Smooth muscle cell (in vitro differentiated cells): ENCODE data around the gene CHRNB2. TPM values are rescaled to one million over a fixed set of nuclear protein-coding genes. Genes with fewer than 3 reads are reported as not detected.
A peak's percentile ranks its signal among the peaks of the same experiment; 100 is the strongest.

ENCODE experiments used
- DNase-seq: peaks from one replicate; lab custom pipeline; 2025; ENCODE audit not compliant: unreplicated experiment; lab: John Stamatoyannopoulos, UW
- H2AFZ ChIP-seq: fragments of 200-600 bp; sonication (generic); 2 replicates; pipeline ENCODE4 v1.6.0; 2016; ENCODE audit warnings: antibody characterized with exemption, low read depth, mild to moderate bottlenecking
- H3F3A ChIP-seq: fragments of 200-600 bp; sonication (generic); 2 replicates; pipeline ENCODE4 v1.6.0; 2017; ENCODE audit warnings: antibody characterized with exemption, low read depth
- H3K27ac ChIP-seq: fragments of 200-600 bp; sonication (generic); 2 replicates; pipeline ENCODE4 v1.5.1; 2016; ENCODE audit warnings: low read depth, mild to moderate bottlenecking
- H3K27me3 ChIP-seq: fragments of 200-600 bp; sonication (generic); 2 replicates; pipeline ENCODE4 v1.6.1; 2016; ENCODE audit warnings: low read depth, mild to moderate bottlenecking
- H3K36me3 ChIP-seq: fragments of 200-600 bp; sonication (generic); 2 replicates; pipeline ENCODE4 v1.5.1; 2016; ENCODE audit warnings: low read depth
- H3K4me1 ChIP-seq: fragments of 200-600 bp; sonication (generic); 2 replicates; pipeline ENCODE4 v1.5.1; 2016; ENCODE audit warnings: low read depth
- H3K4me2 ChIP-seq: fragments of 200-600 bp; sonication (generic); 2 replicates; pipeline ENCODE4 v1.6.0; 2016; ENCODE audit warnings: mild to moderate bottlenecking
- H3K4me3 ChIP-seq: fragments of 200-600 bp; sonication (generic); 2 replicates; pipeline ENCODE4 v1.5.1; 2016; ENCODE audit warnings: mild to moderate bottlenecking
- H3K79me2 ChIP-seq: fragments of 200-600 bp; sonication (generic); 2 replicates; pipeline ENCODE4 v1.6.0; 2016; ENCODE audit warnings: low read depth, mild to moderate bottlenecking
- H3K9ac ChIP-seq: fragments of 200-600 bp; sonication (generic); 2 replicates; pipeline ENCODE4 v1.6.0; 2016; ENCODE audit warnings: low read depth
- H3K9me3 ChIP-seq: fragments of 200-600 bp; sonication (generic); replicated peaks from 2 replicates; pipeline ENCODE4 v1.5.1; 2016; ENCODE audit warnings: low read depth
- H4K20me1 ChIP-seq: fragments of 200-600 bp; sonication (generic); 2 replicates; pipeline ENCODE4 v1.6.0; 2016; ENCODE audit warnings: low read depth
- CTCF ChIP-seq: fragments of 200-600 bp; sonication (generic); IDR thresholded peaks from 2 replicates; pipeline ENCODE4 v1.5.1; 2017; ENCODE audit warnings: borderline replicate concordance, mild to moderate bottlenecking, antibody characterized with exemption; ENCODE audit not compliant: insufficient read depth, poor library complexity, severe bottlenecking
- WGBS: methylation state at CpG from one replicate; pipeline ENCODE4 v1.1.7; 2016; ENCODE audit warnings: low lambda C conversion rate; 5-methylcytosine and 5-hydroxymethylcytosine counted together
- polyA plus RNA-seq: library from polyadenylated mRNA; unstranded; fragments of >200 nt; fragmentation: Nextera tagmentation; extraction: Ambion mirVana; gene quantifications from 2 replicates; pipeline ENCODE4 v1.2.1, GENCODE V29; 2016
- total RNA-seq: library from RNA; depleted of rRNA; stranded (reverse); fragments of >200 nt; gene quantifications from 2 replicates; pipeline ENCODE4 v1.2.3, GENCODE V29; 2014

Gene CHRNB2
- total and polyA plus RNA-seq, 2 experiments from 2014 or later, result not detected

GRCh38 chr1:154568157-154568815 lies 708 bp downstream of the CHRNB2 start:
- no peak overlapping the region for H2AFZ ChIP-seq

GRCh38 chr1:154571244-154571963 lies 3.8 kb downstream of the CHRNB2 start:
- no peak for DNase-seq
- Histone ChIP-seq H2AFZ (no peak overlapping the region), H3K36me3 (no peaks in the 10 kb centered on the region), H3K9ac (no peak overlapping the region), H4K20me1 (no peaks in the 10 kb centered on the region), H3K4me3 (no peak overlapping the region), H3K4me2 (no peak overlapping the region), H3K4me1 (peaks cover 4% of the 10 kb centered on the region), H3F3A (no peaks in the 10 kb centered on the region), H3K27me3 (peaks cover 39% of the 10 kb centered on the region), H3K9me3 (no peaks in the 10 kb centered on the region), H3K79me2 (no peaks in the 10 kb centered on the region), H3K27ac (no peak overlapping the region)
- WGBS, result 96% methylated on average over 53 of the region's 59 CpGs
- TF ChIP-seq CTCF, result no peak

More at GRCh38 chr1:154568157-154568815, 708 bp downstream of the CHRNB2 start:
- no peaks in the 10 kb centered on the region for H3K79me2 ChIP-seq
- peak overlapping the region; percentile 82 for H3K4me2 ChIP-seq
- H3F3A ChIP-seq, result no peaks in the 10 kb centered on the region
- DNase-seq, result no peak
- TF ChIP-seq CTCF, result no peak
- no peak overlapping the region for H3K27ac ChIP-seq
- H3K4me3 ChIP-seq, result peak overlapping the region; percentile 34
- H3K36me3 ChIP-seq, result no peaks in the 10 kb centered on the region
- peaks cover 54% of the 10 kb centered on the region for H3K27me3 ChIP-seq
- 53% methylated on average over 17 of the region's 17 CpGs for WGBS
- H3K9ac ChIP-seq, result no peak overlapping the region
- H3K4me1 ChIP-seq, result peaks cover 4% of the 10 kb centered on the region
- H4K20me1 ChIP-seq, result no peaks in the 10 kb centered on the region
- H3K9me3 ChIP-seq, result no peaks in the 10 kb centered on the region

- no peaks in the 10 kb centered on the region for H3F3A ChIP-seq
- H3K9me3 ChIP-seq, result no peaks in the 10 kb centered on the region
- peaks cover 33% of the 10 kb centered on the region for H3K27me3 ChIP-seq
- TF ChIP-seq CTCF, result no peak
- no peaks in the 10 kb centered on the region for H3K79me2 ChIP-seq
- H3K27ac ChIP-seq, result no peak overlapping the region
- no peak overlapping the region for H2AFZ ChIP-seq
- WGBS, result 93% methylated on average over 29 of the region's 29 CpGs
- no peaks in the 10 kb centered on the region for H3K36me3 ChIP-seq
- peaks cover 4% of the 10 kb centered on the region for H3K4me1 ChIP-seq
- no peak for DNase-seq
- H3K4me3 ChIP-seq, result no peak overlapping the region
- no peak overlapping the region for H3K4me2 ChIP-seq
- H3K9ac ChIP-seq, result no peak overlapping the region
- no peaks in the 10 kb centered on the region for H4K20me1 ChIP-seq
These were observed 4.3 kb downstream of the CHRNB2 start for GRCh38 chr1:154571964-154572288.
